ENCODE results near the gene TYSND1. TPM values are rescaled to one million over a fixed set of nuclear protein-coding genes. Genes with fewer than 3 reads are reported as not detected.

The TYSND1 gene, protein sequence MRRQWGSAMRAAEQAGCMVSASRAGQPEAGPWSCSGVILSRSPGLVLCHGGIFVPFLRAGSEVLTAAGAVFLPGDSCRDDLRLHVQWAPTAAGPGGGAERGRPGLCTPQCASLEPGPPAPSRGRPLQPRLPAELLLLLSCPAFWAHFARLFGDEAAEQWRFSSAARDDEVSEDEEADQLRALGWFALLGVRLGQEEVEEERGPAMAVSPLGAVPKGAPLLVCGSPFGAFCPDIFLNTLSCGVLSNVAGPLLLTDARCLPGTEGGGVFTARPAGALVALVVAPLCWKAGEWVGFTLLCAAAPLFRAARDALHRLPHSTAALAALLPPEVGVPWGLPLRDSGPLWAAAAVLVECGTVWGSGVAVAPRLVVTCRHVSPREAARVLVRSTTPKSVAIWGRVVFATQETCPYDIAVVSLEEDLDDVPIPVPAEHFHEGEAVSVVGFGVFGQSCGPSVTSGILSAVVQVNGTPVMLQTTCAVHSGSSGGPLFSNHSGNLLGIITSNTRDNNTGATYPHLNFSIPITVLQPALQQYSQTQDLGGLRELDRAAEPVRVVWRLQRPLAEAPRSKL
- 10 to 100 TPM; 27.2 to 30.0 TPM for total RNA-seq

DNA sequence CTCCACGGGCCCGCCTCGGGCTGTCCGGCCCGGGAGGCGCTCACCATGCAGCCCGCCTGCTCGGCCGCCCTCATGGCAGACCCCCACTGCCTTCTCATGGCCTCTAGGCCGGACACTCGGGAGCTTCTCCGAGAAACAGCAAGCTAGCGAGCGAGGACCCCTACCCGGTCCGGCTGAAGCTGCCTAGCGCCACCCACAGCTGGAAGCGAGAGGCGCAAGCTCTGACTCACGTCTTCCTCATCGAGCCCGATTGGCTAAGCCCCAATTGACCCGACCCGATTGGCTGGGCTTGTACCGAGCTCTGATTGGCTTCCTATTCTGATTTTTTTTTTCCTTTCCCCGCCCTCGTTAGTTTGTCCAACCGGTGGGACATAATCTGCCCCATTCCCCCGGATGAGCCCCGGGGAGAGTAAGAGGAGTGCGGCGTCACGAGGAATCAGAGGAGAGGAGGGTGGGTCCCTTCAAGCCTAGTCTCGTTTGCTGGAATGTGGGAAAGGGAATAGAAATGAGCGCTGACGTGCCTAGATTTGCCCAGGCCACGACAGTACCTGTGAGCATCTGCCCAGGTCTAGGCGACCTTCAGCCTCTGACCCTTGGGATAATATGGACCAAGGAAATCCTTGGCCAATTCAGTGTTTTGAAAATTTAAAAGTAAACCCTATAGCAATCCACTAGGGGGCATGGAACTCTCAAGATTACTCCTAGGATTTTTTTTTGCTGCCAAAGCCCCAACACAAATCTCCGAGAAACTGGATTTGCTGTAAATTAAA lies at the start of gene TYSND1:
Gene TYSND1, minus strand, starts transcription at position 212 of the 770 bp plus-strand sequence. Its CDS starts 114 bp downstream, at position 98.

DNA sequence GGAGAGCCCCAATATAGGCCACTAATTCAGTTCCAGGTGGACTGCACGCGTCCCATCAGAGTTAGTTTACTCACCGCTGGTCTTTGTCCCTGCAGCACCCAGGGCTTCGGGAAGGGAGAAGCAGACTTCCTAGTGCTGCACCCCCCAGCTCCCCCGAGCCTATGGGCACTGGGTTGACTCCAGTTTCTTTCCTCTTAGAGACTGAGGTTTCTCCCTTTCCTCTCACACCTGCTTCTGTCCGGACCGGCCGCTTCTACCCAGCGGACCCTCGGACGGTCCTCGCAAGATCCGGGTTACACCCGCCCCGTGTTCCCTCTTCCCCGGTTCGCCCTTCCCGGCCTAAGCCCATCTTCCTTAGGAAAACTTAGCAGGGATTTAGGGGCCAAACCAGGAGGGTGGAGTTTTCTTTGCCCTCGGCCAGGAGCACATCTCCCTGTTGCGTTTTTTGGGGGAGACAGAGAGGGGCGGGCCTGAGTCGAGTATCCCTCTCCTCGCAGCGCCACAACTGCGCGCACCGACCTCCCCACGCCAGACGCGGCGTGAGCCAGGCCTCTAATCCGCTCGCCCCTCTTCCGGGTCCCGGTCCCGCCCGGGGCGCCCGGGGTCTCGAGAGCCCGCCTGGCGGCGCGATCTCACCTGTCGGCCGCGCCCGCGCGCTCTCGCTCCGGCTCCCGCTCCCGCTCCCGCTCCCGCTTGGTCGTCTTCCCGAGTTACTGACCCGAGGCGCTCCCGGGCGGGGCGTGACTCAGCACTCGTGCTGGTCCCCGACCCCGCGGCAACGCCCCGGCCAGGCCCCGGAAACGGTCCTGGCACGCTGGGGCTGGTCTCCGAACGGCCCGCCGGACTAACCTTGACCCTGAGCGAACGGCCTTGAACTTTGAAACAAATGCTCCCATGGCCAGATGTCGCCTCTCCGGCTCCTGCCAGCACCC lies 14.1 kb downstream of the TYSND1 start, which contains the start of gene AIFM2:
Gene AIFM2, minus strand, starts transcription at position 728 of the 932 bp plus-strand sequence. CDS start 8,741 bp downstream, outside the sequence.

Other genes starting within 250 kb of the TYSND1 start
- under 1 TPM; 0.69 to 1.00 TPM for gene MACROH2A2, start 93.9 kb downstream of the TYSND1 start, total RNA-seq
- 10 to 100 TPM in 1 of 2 donors, 1 to 10 TPM in 1; 9.6 to 14.3 TPM for gene AIFM2, start 13.9 kb downstream of the TYSND1 start, total RNA-seq
- 100 to 1,000 TPM in 1 of 2 donors, 10 to 100 TPM in 1; 95.7 to 131 TPM for gene SAR1A, start 23.8 kb upstream of the TYSND1 start, total RNA-seq
- 100 to 1,000 TPM; 134 to 228 TPM for gene PPA1, start 86.7 kb upstream of the TYSND1 start, total RNA-seq
- under 1 TPM in 1 of 2 donors, not detected in 1; under 0.01 TPM for gene NPFFR1, start 137.3 kb upstream of the TYSND1 start, total RNA-seq
- 1 to 10 TPM; 7.0 to 7.9 TPM for gene LRRC20, start 235.9 kb upstream of the TYSND1 start, total RNA-seq

All from melanocyte of skin (primary cell).